ENCODE data around the gene C1orf210. TPM values are rescaled to one million over a fixed set of nuclear protein-coding genes. Genes with fewer than 3 reads are reported as not detected.

The C1orf210 gene
- total RNA-seq, 1 donor from 2014 or later, result not detected

DNA sequence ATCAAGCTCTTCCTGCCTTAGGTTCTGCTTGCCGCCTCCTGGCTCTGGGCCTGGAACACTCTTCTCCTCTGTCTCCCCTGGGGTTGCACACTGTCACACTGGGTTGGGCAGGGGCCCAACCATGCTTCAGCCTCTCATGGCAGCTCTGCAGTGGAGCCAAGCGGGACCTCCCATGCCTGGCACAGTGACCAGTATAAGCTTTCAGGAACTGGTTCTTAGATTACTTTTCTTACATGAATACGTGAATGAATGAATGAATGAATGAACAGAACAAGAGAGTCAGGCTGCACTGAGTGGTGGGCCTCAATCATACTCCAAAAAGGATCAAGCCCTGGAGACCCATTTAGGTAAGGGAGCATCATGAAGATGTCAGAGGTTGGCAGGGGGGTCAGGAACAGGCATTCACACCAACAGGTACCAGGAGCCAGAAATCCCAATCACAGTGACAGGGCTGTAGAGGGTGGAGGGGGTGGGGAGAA lies 46.4 kb downstream of the C1orf210 start:
- peaks cover 6% of the 10 kb centered on the region for H3K9me3 Mint-ChIP-seq
- peaks cover 2% of the 10 kb centered on the region for H3K27me3 Mint-ChIP-seq (ENCODE audit: insufficient read depth)
- H3K4me3 Mint-ChIP-seq, result no peak overlapping the region

DNA sequence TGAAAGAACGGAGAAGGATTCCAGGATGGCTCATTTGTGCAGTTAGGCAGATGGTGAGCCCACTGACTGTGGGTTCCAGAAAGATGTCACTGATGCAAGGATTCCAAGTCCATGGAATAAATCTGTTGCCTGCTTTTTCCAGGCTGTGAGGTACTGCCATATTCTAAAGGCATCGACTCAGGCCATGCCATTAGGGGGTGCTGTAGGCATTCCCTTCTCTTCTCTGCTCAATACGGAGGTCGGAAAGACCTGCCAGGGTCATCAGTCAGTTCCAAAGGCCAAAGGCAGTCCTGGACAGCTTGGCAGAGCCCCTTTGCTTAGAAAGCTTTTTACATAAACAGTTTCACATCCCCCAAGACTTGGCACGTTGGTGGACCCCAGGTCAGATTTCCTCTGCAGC lies 47.3 kb downstream of the C1orf210 start:
- peaks cover 2% of the 10 kb centered on the region for H3K27me3 Mint-ChIP-seq (ENCODE audit: insufficient read depth)
- intact Hi-C loops (cut with micrococcal nuclease), result loop anchor here (1.0 to 2.0 kb wide), 5 partner anchors 57 to 176 kb away; partner anchors contain the start of genes CDC20, ELOVL1, MED8 and SZT2
- peak overlapping the region; percentile 30 for H3K27ac Mint-ChIP-seq
- H3K36me3 Mint-ChIP-seq (ENCODE audit: low read depth), result peaks cover 3% of the 10 kb centered on the region
- DNase-seq (ENCODE audit: low spot score), result peak; percentile 13
- peaks cover 17% of the 10 kb centered on the region for H3K4me1 Mint-ChIP-seq (ENCODE audit: low read depth)
- no peak overlapping the region for H3K4me3 Mint-ChIP-seq
- H3K9me3 Mint-ChIP-seq, result peaks cover 6% of the 10 kb centered on the region

More for the DNA sequence above, 46.4 kb downstream of the C1orf210 start:
- Mint-ChIP-seq H3K27ac (peak overlapping the region; percentile 28), H3K4me1 (ENCODE audit: low read depth) (peaks cover 17% of the 10 kb centered on the region), H3K36me3 (ENCODE audit: low read depth) (peaks cover 3% of the 10 kb centered on the region)
- no peak for DNase-seq (ENCODE audit: low spot score)
- intact Hi-C loops (cut with micrococcal nuclease), result loop anchor here (1.0 to 2.0 kb wide), 5 partner anchors 56 to 175 kb away; partner anchors contain the start of genes CDC20, ELOVL1, MED8 and SZT2

DNA sequence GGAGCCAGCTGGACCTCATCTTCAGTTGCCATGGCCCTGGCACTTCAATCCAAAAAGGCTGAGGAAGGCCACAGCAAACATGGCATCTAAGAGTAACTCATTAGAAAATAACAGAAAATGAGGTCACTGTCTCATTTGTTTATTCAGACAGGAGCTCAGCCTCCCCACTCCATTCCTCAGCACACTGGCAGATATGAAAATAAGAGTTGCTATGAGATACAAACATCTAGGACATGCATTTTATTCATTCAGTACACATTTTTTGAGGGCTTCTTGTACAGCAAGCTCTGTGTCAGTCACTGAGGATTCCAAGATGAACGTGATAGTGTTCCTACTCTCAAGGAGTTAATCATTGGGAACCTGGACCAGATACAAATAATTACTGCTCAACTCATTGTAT lies 48.3 kb downstream of the C1orf210 start:
- peaks cover 17% of the 10 kb centered on the region for H3K4me1 Mint-ChIP-seq (ENCODE audit: low read depth)
- intact Hi-C loops (cut with micrococcal nuclease), result no loop called here
- peaks cover 6% of the 10 kb centered on the region for H3K9me3 Mint-ChIP-seq
- DNase-seq (ENCODE audit: low spot score), result no peak
- peaks cover 5% of the 10 kb centered on the region for H3K27me3 Mint-ChIP-seq (ENCODE audit: insufficient read depth)
- no peak overlapping the region for H3K4me3 Mint-ChIP-seq
- H3K36me3 Mint-ChIP-seq (ENCODE audit: low read depth), result peaks cover 3% of the 10 kb centered on the region
- H3K27ac Mint-ChIP-seq, result no peak overlapping the region

DNA sequence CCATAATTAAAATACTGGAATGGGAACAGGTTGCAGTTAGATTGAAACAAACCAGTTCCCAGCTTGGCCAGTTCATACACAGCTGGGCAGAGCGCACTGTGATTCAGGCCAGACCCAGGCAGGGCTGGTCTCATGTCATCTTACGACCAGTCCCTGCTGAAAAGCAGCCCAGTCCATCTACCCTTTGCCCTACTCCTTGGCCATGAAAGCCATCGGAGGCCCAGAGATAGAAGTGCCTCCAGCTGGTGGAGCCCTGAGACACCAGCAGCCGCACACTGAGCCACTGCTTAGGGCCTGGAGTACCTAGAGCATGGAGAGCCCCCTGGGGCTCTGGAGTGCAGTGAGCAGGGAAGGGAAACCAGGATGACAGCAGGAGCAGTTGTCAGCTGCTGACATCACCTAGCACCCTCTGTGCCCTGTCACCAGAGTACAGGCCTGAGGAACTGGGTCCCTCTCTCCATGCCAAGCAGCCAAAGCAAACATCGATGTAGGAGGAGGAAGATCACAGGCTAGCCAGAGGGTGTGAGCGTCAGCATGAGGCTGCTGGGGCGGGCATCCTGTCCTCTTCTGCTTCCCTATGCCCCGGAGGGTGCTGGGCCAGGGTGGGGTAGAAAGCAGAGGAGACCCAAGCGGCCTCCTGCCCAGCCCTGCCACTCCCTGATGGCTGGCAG lies 49.8 kb downstream of the C1orf210 start:
- H3K27ac Mint-ChIP-seq, result no peak overlapping the region
- H3K36me3 Mint-ChIP-seq (ENCODE audit: low read depth), result peaks cover 3% of the 10 kb centered on the region
- intact Hi-C loops (cut with micrococcal nuclease), result no loop called here
- H3K4me1 Mint-ChIP-seq (ENCODE audit: low read depth), result peaks cover 17% of the 10 kb centered on the region
- H3K4me3 Mint-ChIP-seq, result no peak overlapping the region
- H3K27me3 Mint-ChIP-seq (ENCODE audit: insufficient read depth), result peaks cover 7% of the 10 kb centered on the region
- H3K9me3 Mint-ChIP-seq, result peaks cover 5% of the 10 kb centered on the region
- no peak for DNase-seq (ENCODE audit: low spot score)

DNA sequence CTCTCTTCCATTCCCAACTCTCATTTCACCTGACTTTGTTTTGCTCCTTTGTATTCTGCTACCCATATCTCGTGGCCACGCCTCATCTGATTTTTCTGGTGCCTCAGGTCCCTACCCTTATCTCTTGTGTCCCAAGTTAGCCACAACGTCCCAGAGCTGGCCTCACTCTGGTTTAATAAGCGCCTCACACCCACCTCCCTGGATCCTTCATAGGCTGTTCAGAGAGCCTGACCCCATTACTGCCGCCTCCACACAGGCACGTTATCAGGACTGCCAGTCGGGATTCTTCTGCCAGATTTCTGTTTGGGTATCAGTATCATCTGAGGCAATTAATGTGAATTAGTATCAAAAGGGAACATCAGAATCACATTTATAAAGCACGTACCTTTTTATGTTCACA lies 50.3 kb downstream of the C1orf210 start:
- Mint-ChIP-seq H3K4me3 (no peak overlapping the region), H3K27ac (no peak overlapping the region)

DNA sequence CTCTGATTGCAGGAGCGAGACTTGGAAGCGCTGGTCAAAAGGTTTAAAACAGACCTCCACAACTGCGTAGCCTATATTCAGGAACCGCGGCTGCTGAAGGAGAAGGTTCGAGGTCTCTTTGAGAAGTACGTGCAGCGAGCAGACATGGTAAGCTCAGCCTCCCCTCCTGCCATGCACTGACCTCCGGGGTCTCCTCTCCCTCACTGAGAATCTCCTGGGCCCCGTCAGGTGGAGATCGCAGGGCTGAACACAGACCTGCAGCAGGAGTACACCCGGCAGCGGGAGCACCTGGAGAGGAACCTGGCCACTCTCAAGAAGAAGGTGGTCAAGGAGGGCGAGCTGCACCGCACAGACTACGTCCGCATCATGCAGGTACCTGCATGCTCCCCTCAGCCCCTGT lies 51.1 kb downstream of the C1orf210 start:
- no peak for DNase-seq (ENCODE audit: low spot score)
- Mint-ChIP-seq H3K27ac (no peak overlapping the region), H3K4me1 (ENCODE audit: low read depth) (peaks cover 10% of the 10 kb centered on the region), H3K27me3 (ENCODE audit: insufficient read depth) (peaks cover 8% of the 10 kb centered on the region), H3K36me3 (ENCODE audit: low read depth) (no peaks in the 10 kb centered on the region), H3K9me3 (no peaks in the 10 kb centered on the region), H3K4me3 (no peak overlapping the region)
- intact Hi-C loops (cut with micrococcal nuclease), result no loop called here

More for the DNA sequence above, 50.3 kb downstream of the C1orf210 start:
- Mint-ChIP-seq H3K9me3 (no peaks in the 10 kb centered on the region), H3K36me3 (ENCODE audit: low read depth) (no peaks in the 10 kb centered on the region), H3K4me1 (ENCODE audit: low read depth) (peaks cover 17% of the 10 kb centered on the region), H3K27me3 (ENCODE audit: insufficient read depth) (peaks cover 8% of the 10 kb centered on the region)
- intact Hi-C loops (cut with micrococcal nuclease), result no loop called here
- DNase-seq (ENCODE audit: low spot score), result no peak

DNA sequence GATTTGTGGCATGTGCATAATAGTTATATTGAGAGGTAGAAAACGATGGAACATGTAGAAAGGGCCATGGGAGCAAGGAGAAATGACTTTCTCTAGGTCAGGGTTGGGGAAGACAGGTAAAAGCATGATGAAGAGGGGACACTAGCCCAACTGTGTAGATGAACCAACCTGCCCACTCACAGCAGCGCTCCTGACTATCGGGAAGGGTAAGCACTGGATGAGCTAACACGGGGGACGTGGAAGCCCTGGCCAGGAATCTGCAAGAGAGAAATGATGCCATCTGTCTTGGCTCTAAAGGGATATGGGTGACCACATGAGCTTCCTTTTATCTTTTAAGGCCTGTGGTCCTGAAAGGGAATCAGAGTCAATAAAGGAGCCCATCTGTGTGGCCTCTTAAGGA lies 51.8 kb downstream of the C1orf210 start:
- peaks cover 8% of the 10 kb centered on the region for H3K27me3 Mint-ChIP-seq (ENCODE audit: insufficient read depth)
- H3K36me3 Mint-ChIP-seq (ENCODE audit: low read depth), result no peaks in the 10 kb centered on the region
- no peaks in the 10 kb centered on the region for H3K9me3 Mint-ChIP-seq
- H3K4me3 Mint-ChIP-seq, result no peak overlapping the region
- peaks cover 5% of the 10 kb centered on the region for H3K4me1 Mint-ChIP-seq (ENCODE audit: low read depth)
- H3K27ac Mint-ChIP-seq, result no peak overlapping the region
- intact Hi-C loops (cut with micrococcal nuclease), result no loop called here
- no peak for DNase-seq (ENCODE audit: low spot score)

DNA sequence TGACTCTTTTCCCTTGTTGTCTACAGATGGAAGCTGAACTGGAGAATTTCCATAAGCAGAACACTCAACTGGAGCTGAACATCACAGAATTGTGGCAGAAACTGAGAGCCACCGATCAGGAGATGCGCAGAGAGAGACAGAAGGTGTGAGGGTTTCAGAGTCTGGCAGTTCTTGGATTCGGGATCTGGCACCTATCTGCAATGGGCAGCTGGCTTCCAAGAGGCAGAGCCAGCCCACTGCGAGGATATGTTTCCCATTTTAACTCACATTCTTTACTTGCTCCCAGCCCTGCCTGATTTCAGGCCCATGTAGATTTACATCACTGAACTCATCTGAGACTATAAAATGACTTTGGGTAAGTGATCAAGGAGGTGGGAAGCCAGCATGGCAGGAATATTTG lies 52.9 kb downstream of the C1orf210 start:
- no peak for DNase-seq (ENCODE audit: low spot score)
- Mint-ChIP-seq H3K9me3 (no peaks in the 10 kb centered on the region), H3K4me1 (ENCODE audit: low read depth) (no peaks in the 10 kb centered on the region), H3K27me3 (ENCODE audit: insufficient read depth) (peaks cover 8% of the 10 kb centered on the region), H3K27ac (no peak overlapping the region), H3K36me3 (ENCODE audit: low read depth) (no peaks in the 10 kb centered on the region), H3K4me3 (no peak overlapping the region)
- intact Hi-C loops (cut with micrococcal nuclease), result no loop called here

DNA sequence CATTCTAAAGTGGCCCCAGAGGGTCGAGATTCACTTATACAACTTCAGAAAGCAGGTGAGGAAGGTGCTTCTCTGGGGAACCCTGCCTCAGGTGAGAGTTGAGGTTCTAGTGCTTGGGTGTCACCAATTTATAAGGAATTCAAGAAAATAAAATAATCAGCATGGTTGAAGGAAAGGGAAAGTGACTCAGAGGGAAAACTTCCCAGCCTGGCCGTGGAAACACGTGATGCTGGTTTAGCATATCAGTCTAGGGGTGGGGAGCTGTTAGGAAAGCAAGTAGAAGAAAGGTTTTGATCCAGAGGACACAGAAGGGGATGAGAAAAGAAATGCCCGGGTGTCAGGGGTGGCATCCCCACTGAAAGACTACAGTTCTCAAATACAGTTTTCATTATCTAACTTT lies 53.3 kb downstream of the C1orf210 start:
- H3K9me3 Mint-ChIP-seq, result no peaks in the 10 kb centered on the region
- DNase-seq (ENCODE audit: low spot score), result no peak
- intact Hi-C loops (cut with micrococcal nuclease), result no loop called here
- no peaks in the 10 kb centered on the region for H3K36me3 Mint-ChIP-seq (ENCODE audit: low read depth)
- H3K4me1 Mint-ChIP-seq (ENCODE audit: low read depth), result no peaks in the 10 kb centered on the region
- H3K4me3 Mint-ChIP-seq, result no peak overlapping the region
- H3K27ac Mint-ChIP-seq, result no peak overlapping the region
- peaks cover 8% of the 10 kb centered on the region for H3K27me3 Mint-ChIP-seq (ENCODE audit: insufficient read depth)

Other genes with a start within 250 kb of the C1orf210 start
- 126 and 132 TPM in 2 replicates for gene EBNA1BP2, start 113.3 kb downstream of the C1orf210 start, total RNA-seq
- not detected in 2 replicates for gene CFAP57, start 113.3 kb downstream of the C1orf210 start, total RNA-seq
- not detected in 2 replicates for gene TMEM125, start 15.6 kb downstream of the C1orf210 start, total RNA-seq
- 0.36 and 0.64 TPM in 2 replicates for gene TIE1, start 15.4 kb upstream of the C1orf210 start, total RNA-seq
- not detected in 2 replicates for gene MPL, start 52.2 kb upstream of the C1orf210 start, total RNA-seq
- gene CDC20, start 73.4 kb upstream of the C1orf210 start, total RNA-seq, result 82.9 and 91.8 TPM in 2 replicates
- gene ELOVL1, start 82.4 kb upstream of the C1orf210 start, total RNA-seq, result 81.8 and 85.7 TPM in 2 replicates
- 43.0 and 48.5 TPM in 2 replicates for gene MED8, start 104.2 kb upstream of the C1orf210 start, total RNA-seq
- 59.2 and 64.5 TPM in 2 replicates for gene SZT2, start 104.3 kb upstream of the C1orf210 start, total RNA-seq
- gene HYI, start 168.3 kb upstream of the C1orf210 start, total RNA-seq, result 14.3 and 16.5 TPM in 2 replicates
- gene PTPRF, start 245.3 kb upstream of the C1orf210 start, total RNA-seq, result 0.69 and 0.93 TPM in 2 replicates